Pulmonary artery endothelial cell (primary cell): Measurements from ENCODE around the gene MORC2. TPM values are rescaled to one million over a fixed set of nuclear protein-coding genes. Genes with fewer than 3 reads are reported as not detected.
A peak's percentile ranks its signal among the peaks of the same experiment; 100 is the strongest.

Experiments used
- DNase-seq: peaks from one replicate; pipeline ENCODE4 v3.0.0-alpha.2; 2011; ENCODE audit warnings: low read depth, low spot score
- total RNA-seq: library from RNA; depleted of rRNA; stranded (reverse); fragments of >200 nt; gene quantifications from 2 replicates; pipeline ENCODE4 v1.2.3, GENCODE V29; 2014

MORC2 gene
- total RNA-seq, 1 donor from 2014 or later: 13.8 TPM

- no peak for DNase-seq
Measured at GRCh38 chr22:30949934-30950660, 18.5 kb downstream of the MORC2 start.

DNA sequence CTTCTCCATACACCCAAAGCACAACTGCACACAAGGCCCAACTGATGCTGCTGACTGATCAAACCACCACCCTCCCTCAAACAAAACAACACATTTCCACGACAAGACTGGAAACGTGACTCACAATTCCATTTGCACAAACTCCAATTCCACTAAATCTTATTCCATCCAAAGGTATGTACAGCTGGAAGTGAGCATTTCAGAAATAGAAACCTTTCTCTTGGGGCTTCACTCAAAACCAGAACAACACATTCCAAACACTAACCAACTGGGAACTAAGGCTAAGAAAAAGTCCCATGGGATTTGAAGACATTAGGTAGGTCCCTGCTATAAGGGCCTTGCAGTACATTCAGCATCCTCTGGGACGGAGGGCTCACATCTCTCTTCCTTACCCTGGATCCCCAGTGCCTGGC lies 19.6 kb downstream of the MORC2 start:
- DNase-seq: no peak

DNA sequence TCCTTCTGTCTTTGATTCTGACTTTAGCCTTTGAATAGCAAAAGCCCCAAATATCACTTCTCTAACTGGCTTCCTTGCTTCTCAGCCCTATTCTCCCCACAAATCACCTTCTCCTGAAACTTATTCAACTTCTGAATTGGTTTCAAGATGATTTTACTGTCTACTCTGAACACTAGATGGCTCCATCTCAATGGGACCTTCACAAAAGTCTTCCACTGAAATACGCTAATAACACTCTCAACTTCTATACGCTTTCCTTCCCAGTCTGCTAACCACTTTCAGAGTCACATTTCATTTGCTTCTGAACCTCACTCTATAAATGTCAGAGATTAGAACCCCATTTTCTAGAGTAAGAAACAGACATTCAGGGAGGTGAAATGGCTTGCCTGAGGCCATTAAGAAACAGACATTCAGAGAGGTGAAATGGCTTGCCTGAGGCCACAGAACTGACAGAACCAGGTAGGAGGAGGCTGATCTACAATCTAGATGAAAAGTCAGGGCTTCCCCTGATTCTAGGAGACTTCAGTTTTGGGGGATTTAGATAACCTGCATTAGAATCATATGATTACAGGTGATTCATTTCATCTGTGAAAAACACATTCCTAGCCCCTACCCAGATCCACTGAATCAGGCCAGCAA lies 20.6 kb downstream of the MORC2 start:
- DNase-seq: peak; percentile 27

DNA sequence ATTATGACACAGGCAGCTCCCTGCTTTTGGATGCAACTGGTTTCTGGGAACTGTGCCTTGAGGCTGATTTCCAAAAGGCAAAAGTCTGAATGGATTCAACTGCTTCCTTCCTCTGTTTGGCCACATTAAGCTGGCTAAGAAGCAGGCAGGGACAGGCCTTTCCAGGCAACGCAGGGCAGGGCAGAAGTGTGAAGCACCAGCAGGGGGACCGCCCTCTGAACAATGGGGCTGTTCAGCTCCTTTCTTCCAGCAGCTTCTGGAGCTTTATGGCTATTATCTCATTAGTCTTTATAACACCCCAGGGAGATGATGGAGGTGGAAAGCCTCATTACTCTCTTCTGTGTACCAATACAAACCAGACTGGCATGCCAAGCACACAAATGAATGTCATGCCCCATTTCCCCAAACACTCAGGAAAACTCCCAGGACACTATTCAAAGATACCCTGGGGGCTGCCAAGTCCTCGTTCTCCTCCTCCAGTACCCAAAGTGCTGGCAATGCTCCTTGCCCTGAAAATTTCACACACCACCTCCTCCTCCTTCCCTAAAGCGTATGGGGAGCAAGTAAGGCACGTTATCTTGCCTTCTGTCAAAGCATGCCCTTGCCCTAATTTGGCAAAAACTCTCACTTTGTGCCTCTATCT lies 21.3 kb downstream of the MORC2 start:
- DNase-seq: no peak

GRCh38 chr22:30946354-30946753 lies 22.2 kb downstream of the MORC2 start:
- no peak for DNase-seq

- DNase-seq: no peak
Measured at GRCh38 chr22:30945653-30946052, 22.9 kb downstream of the MORC2 start.

DNA sequence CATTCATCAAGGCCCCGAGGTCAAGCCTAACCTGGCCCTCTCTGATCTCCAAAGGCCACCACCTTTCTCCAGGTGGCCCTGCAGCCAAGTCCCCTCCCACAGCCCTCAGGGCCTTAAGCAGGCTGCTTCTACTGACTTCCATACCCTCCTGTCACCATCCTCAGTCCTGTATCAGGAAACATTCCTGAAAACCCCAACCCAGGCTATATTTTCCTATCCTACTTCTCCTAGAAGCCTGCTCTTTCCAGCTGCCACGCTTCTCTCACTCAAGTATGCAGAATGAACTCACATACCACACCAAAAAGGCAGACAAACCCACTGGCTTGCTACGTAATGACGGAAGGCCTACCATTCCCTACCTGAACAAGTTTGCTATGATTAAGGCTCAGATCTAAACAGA lies 23.6 kb downstream of the MORC2 start:
- no peak for DNase-seq

- no peak for DNase-seq
Measured at GRCh38 chr22:30943368-30943767, 25.2 kb downstream of the MORC2 start.

DNA sequence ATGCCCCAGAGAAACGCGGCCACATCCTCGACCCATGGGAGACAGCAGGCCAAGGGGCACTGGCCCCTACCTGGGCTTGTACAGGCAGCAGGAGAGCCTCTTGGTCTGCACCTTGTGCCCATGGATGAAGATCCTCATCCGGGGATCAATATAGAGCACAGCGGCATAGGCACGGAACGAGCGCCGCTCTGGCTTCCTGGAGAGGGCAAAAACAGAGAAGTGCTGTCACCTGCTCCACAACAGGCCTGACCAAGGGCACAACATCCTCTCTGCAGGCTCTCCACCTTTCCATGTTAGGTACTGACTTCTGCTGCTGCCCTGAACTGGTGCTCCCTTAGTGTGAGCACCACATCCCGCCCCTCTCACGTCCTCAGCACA lies 27.2 kb downstream of the MORC2 start:
- DNase-seq: no peak

DNA sequence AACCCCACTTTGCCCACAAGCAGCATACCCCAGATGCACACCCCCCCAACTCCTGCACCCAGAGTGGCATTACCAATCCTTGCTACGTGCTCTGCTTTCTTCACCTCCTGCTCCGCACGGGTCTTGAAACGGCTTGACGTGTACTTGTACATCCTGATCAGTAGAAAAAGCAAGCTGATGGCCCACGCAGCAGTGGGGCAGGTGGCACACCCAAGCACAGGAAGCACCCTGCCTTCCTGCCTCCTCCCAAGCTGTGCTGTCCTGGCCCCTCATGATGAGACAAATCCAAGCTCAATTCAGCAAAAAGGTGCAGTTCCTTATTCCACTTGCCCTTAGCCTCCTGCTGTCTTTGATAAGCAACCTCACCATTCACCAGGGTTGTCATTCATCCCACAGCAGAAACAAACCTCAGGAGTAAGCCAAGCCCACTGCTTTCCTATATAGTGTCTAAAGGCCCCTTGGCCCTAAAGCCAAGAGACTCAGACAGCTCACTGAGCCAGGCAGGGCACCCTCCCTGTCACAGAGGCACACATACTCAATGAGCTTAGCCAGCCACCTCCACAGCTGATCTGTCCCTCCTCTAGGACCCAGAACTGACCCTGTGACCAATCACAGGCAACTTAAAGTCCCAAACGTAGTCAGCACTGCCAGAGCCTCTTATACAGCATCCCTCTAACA lies 27.8 kb downstream of the MORC2 start:
- no peak for DNase-seq

GRCh38 chr22:30934053-30934452 lies 34.5 kb downstream of the MORC2 start:
- DNase-seq: no peak

- DNase-seq: no peak
Measured at GRCh38 chr22:30933457-30933856, 35.1 kb downstream of the MORC2 start.

GRCh38 chr22:30932661-30933060 lies 35.9 kb downstream of the MORC2 start:
- no peak for DNase-seq

DNA sequence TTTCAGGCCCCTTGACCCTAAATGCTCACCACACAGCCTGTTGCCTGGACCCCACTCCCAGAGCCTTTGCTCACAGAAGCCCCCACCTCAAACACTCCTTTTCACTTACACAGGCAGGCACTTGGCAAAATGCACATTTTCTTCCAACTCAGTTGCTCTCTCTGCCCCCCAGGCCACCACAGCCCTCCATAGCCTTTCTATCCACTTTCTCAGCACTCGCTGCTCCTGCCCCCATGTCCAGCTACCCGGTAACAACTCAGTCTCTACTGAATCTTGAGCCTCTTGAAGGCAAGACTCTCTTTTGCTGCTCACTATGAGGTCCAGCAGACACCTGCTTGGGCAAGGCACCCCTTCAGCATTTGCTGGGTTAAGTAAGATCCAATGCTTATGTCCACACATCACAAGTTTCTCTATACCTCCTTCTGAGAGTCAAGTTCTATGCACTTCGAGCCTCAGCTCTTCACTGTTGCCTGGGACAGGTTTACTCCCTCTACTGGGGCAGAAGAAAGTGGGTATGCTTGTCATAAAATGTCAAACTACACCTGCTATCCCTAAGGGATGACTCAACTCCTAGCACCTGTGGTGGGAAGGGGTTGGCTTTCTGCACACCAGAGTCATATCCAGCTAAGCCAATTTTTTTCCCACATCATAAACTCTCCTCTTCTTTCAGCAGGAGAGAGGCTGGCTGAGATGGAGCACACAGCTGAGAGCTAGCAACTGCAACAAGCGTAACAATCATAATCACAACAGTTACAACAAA lies 36.9 kb downstream of the MORC2 start:
- no peak for DNase-seq

- DNase-seq: no peak
Measured at GRCh38 chr22:30930228-30930627, 38.3 kb downstream of the MORC2 start.

GRCh38 chr22:30928401-30928800 lies 40.2 kb downstream of the MORC2 start:
- DNase-seq: no peak

GRCh38 chr22:30927806-30928205 lies 40.8 kb downstream of the MORC2 start:
- DNase-seq: no peak

- no peak for DNase-seq
Measured at GRCh38 chr22:30926706-30927105, 41.9 kb downstream of the MORC2 start.

DNA sequence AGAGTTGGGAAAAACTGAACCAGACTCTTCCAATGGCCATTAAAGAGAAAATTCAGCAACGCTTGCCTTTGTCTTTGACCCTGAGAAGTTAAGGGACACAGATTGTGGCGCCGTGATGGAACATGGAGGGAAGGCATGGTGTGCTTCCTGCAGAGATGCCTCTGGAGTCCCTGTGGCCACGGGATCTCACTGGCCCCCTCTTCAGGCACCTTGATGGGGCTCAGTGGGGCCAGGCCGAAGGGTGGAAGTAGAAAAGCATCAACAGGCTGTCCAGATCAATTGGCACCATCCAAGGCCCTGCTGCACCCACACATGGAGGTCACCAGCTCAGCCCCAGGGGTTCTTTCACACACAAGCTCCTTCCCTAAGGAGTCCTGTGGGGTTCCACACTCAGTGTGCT lies 42.9 kb downstream of the MORC2 start:
- no peak for DNase-seq

DNA sequence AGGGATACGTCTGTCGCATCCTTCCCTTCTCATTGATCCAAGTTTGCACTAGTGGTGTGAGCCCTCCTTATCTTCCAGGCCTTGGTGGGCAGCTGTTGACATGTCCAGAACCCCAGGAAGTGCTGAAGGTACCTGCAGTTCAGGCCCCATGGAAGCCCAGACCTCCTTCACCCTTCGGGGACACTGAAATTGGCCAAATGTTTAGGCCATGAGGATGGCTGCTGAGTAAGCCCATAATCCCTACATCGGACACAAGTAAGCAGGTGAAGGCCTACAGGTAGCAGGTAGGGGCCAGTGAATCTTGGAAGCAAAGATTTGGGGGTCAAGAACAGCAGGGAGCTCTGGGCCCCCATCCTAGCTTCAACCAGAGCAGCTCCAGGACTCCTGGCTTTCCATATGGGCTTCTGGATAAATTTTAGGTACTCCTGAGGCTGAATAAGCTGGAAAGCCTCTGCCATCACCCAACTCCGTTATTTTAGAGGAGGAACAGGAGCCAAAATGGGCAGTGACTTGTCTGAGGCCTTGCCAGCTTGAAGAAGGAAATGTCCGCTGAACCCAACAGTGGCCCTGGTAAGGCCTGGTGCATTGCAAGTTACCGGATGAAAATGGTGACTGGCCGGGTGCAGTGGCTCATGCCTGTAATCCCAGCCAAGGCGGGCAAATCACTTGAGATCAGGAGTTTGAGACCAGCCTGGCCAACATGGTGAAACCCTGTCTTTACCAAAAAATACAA lies 45.2 kb downstream of the MORC2 start:
- no peak for DNase-seq

DNA sequence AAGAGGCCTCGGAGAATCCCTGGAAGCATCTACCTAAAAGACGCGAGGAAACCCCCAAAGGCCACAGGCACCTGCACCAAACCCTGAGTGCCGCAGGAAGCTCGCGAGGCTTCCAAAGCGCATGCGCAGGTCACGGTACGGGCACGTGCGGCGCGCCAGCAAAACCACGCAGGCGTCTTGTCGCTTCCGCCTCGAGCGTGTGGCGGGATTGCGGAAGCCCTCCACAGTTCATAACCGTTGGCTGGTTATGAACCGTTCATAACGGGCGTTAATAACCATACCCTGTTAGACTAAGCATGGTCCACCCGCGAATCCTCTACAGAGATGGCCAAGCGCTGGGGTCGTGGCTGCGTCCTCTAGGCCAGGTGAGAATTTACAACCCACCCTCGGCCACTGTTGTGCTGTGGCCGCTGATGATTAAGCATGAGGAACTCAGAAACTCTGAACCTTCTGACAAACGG lies 46.4 kb downstream of the MORC2 start:
- DNase-seq: no peak
